OCI-LY3 (cell line): ENCODE measurements around the gene SLC66A2.

Experiments used
- CTCF ChIP-seq: fragments of 200-600, 300-600 bp; sonication (generic); IDR thresholded peaks from 2 replicates; pipeline ENCODE4 v1.5.1; 2014; ENCODE audit warnings: antibody characterized with exemption, low read length, low read depth
- EZH2phosphoT487 ChIP-seq: fragments of 200-600 bp; shearing (Covaris generic); IDR thresholded peaks from 2 replicates; pipeline ENCODE4 v1.6.1; 2018; ENCODE audit warnings: antibody characterized with exemption, mixed run types, low read depth

- TF ChIP-seq CTCF (no peak), EZH2phosphoT487 (no peak)
Observed at GRCh38 chr18:79887181-79888000, 64.1 kb downstream of the SLC66A2 start.
